ENCODE data around the gene C22orf31. TPM values are rescaled to one million over a fixed set of nuclear protein-coding genes. Genes with fewer than 3 reads are reported as not detected.

C22orf31 gene
- total RNA-seq (ENCODE audit: low replicate concordance) = not detected in 2 replicates

- no peak within 1 kb of the TSS for H3K4me3 ChIP-seq (ENCODE audit: low read depth, low read length)
- peak; percentile 9 for DNase-seq (ENCODE audit: low read depth)
- TF ChIP-seq, protein P1, sequence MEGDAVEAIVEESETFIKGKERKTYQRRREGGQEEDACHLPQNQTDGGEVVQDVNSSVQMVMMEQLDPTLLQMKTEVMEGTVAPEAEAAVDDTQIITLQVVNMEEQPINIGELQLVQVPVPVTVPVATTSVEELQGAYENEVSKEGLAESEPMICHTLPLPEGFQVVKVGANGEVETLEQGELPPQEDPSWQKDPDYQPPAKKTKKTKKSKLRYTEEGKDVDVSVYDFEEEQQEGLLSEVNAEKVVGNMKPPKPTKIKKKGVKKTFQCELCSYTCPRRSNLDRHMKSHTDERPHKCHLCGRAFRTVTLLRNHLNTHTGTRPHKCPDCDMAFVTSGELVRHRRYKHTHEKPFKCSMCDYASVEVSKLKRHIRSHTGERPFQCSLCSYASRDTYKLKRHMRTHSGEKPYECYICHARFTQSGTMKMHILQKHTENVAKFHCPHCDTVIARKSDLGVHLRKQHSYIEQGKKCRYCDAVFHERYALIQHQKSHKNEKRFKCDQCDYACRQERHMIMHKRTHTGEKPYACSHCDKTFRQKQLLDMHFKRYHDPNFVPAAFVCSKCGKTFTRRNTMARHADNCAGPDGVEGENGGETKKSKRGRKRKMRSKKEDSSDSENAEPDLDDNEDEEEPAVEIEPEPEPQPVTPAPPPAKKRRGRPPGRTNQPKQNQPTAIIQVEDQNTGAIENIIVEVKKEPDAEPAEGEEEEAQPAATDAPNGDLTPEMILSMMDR (IDR thresholded peaks at IDR 0.05; ENCODE audit: insufficient read depth, low read length) = no peak
Measured at GRCh38 chr22:29061773-29062172, at the start of gene C22orf31. C22orf31 (minus strand) TSS chr22:29061831; CDS start chr22:29061792, 39 bp downstream.

GRCh38 chr22:29110946-29111345 is 49.3 kb upstream of the C22orf31 start:
- DNase-seq (ENCODE audit: low read depth) = no peak
- TF ChIP-seq, protein P1 (IDR thresholded peaks at IDR 0.05; ENCODE audit: insufficient read depth, low read length) = no peak
- H3K4me3 ChIP-seq (ENCODE audit: low read depth, low read length) = no peak overlapping the region

- DNase-seq (ENCODE audit: low read depth) = no peak
- TF ChIP-seq, protein P1 (IDR thresholded peaks at IDR 0.05; ENCODE audit: insufficient read depth, low read length) = no peak
Measured at GRCh38 chr22:29109822-29110221, 48.2 kb upstream of the C22orf31 start.

GRCh38 chr22:29108137-29108536 is 46.5 kb upstream of the C22orf31 start:
- H3K4me3 ChIP-seq (ENCODE audit: low read depth, low read length) = no peak overlapping the region
- peak; percentile 37 for DNase-seq (ENCODE audit: low read depth)
- TF ChIP-seq, protein P1 (IDR thresholded peaks at IDR 0.05; ENCODE audit: insufficient read depth, low read length) = no peak

More at GRCh38 chr22:29109822-29110221, 48.2 kb upstream of the C22orf31 start:
- H3K4me3 ChIP-seq (ENCODE audit: low read depth, low read length) = no peak overlapping the region

GRCh38 chr22:29106839-29107238 is 45.2 kb upstream of the C22orf31 start:
- H3K4me3 ChIP-seq (ENCODE audit: low read depth, low read length) = no peak overlapping the region
- DNase-seq (ENCODE audit: low read depth) = no peak
- TF ChIP-seq, protein P1 (IDR thresholded peaks at IDR 0.05; ENCODE audit: insufficient read depth, low read length) = no peak

DNA sequence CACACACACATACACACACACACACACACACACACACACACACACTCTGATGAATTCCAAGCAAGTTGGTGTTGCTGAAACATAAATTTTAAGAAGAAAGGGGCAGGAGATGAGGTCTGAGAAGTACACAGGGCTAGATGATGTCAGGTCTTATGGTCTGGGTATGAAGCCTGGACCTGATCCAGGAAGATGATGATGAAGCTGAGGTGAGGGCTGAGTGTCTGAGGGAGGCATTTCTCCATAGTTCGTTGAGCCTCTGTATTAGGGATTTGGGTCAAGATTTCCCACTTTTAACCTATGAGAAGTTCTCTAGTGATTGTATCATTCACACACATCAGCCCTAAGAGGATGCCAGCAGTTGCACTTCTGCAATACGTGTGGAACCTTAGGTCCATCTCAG is 43.8 kb upstream of the C22orf31 start:
- no peak overlapping the region for H3K4me3 ChIP-seq (ENCODE audit: low read depth, low read length)
- DNase-seq (ENCODE audit: low read depth) = no peak
- TF ChIP-seq, protein P1 (IDR thresholded peaks at IDR 0.05; ENCODE audit: insufficient read depth, low read length) = no peak

- TF ChIP-seq, protein P1 (IDR thresholded peaks at IDR 0.05; ENCODE audit: insufficient read depth, low read length) = no peak
- DNase-seq (ENCODE audit: low read depth) = no peak
- no peak overlapping the region for H3K4me3 ChIP-seq (ENCODE audit: low read depth, low read length)
Measured at GRCh38 chr22:29103121-29103520, 41.5 kb upstream of the C22orf31 start.

All from fibroblast of the aortic adventitia (primary cell).